Nephron progenitor cell (in vitro differentiated cells): Measurements from ENCODE around the gene SHMT2.
A peak's percentile ranks its signal among the peaks of the same experiment; 100 is the strongest.

Experiments
- DNase-seq: peaks from one replicate; pipeline ENCODE4 v3.0.0; 2021
- H3K27ac Mint-ChIP-seq: 2 replicates; pipeline ENCODE4 v1.8.0; 2021; ENCODE audit warnings: mild to moderate bottlenecking, moderate library complexity, mixed read lengths
- H3K27me3 Mint-ChIP-seq: 2 replicates; pipeline ENCODE4 v1.8.0; 2021; ENCODE audit warnings: mild to moderate bottlenecking, low read depth, mixed read lengths; ENCODE audit not compliant: poor library complexity
- H3K36me3 Mint-ChIP-seq: 2 replicates; pipeline ENCODE4 v1.8.0; 2021; ENCODE audit warnings: low read depth, mixed read lengths
- H3K4me1 Mint-ChIP-seq: 2 replicates; pipeline ENCODE4 v1.8.0; 2021; ENCODE audit warnings: mixed read lengths
- H3K4me3 Mint-ChIP-seq: 2 replicates; pipeline ENCODE4 v1.8.0; 2021; ENCODE audit warnings: mild to moderate bottlenecking, moderate library complexity, mixed read lengths
- H3K9me3 Mint-ChIP-seq: 2 replicates; pipeline ENCODE4 v1.8.0; 2021; ENCODE audit warnings: mild to moderate bottlenecking, moderate library complexity, mixed read lengths
- CTCF ChIP-seq: fragments of 200-600 bp; sonication (generic); IDR thresholded peaks from 2 replicates; pipeline ENCODE4 v1.5.0; 2021; ENCODE audit warnings: antibody characterized with exemption

Gene SHMT2

GRCh38 chr12:57213058-57213715 lies 16.3 kb upstream of the SHMT2 start:
- Mint-ChIP-seq H3K27me3 (peaks cover 43% of the 10 kb centered on the region), H3K9me3 (no peaks in the 10 kb centered on the region), H3K4me3 (peak overlapping the region; percentile 48), H3K27ac (no peak overlapping the region), H3K36me3 (peaks cover 7% of the 10 kb centered on the region), H3K4me1 (peaks cover 40% of the 10 kb centered on the region)
- peak; percentile 95 for TF ChIP-seq CTCF
- peak; percentile 91 for DNase-seq

GRCh38 chr12:57213763-57214397 lies 15.6 kb upstream of the SHMT2 start:
- Mint-ChIP-seq H3K36me3 (peaks cover 7% of the 10 kb centered on the region), H3K4me3 (peak overlapping the region; percentile 58), H3K27ac (no peak overlapping the region), H3K4me1 (peaks cover 47% of the 10 kb centered on the region), H3K27me3 (peaks cover 50% of the 10 kb centered on the region), H3K9me3 (no peaks in the 10 kb centered on the region)
- no peak for TF ChIP-seq CTCF
- DNase-seq, result no peak

- no peaks in the 10 kb centered on the region for H3K9me3 Mint-ChIP-seq
- peak overlapping the region; percentile 58 for H3K4me3 Mint-ChIP-seq
- H3K36me3 Mint-ChIP-seq, result peaks cover 4% of the 10 kb centered on the region
- H3K27ac Mint-ChIP-seq, result no peak overlapping the region
- TF ChIP-seq CTCF, result peak; percentile 64
- H3K4me1 Mint-ChIP-seq, result peaks cover 52% of the 10 kb centered on the region
- DNase-seq, result peak; percentile 81
- H3K27me3 Mint-ChIP-seq, result peaks cover 55% of the 10 kb centered on the region
These were observed 15.1 kb upstream of the SHMT2 start for GRCh38 chr12:57214398-57214781.

- H3K9me3 Mint-ChIP-seq, result no peaks in the 10 kb centered on the region
- H3K27me3 Mint-ChIP-seq, result peaks cover 61% of the 10 kb centered on the region
- peaks cover 58% of the 10 kb centered on the region for H3K4me1 Mint-ChIP-seq
- H3K36me3 Mint-ChIP-seq, result no peaks in the 10 kb centered on the region
- no peak for DNase-seq
- TF ChIP-seq CTCF, result no peak
- H3K27ac Mint-ChIP-seq, result no peak overlapping the region
- peak overlapping the region; percentile 77 for H3K4me3 Mint-ChIP-seq
These were observed 14.4 kb upstream of the SHMT2 start for GRCh38 chr12:57215065-57215464.

GRCh38 chr12:57215668-57216013 lies 13.9 kb upstream of the SHMT2 start:
- peak overlapping the region; percentile 77 for H3K4me3 Mint-ChIP-seq
- H3K9me3 Mint-ChIP-seq, result no peaks in the 10 kb centered on the region
- no peaks in the 10 kb centered on the region for H3K36me3 Mint-ChIP-seq
- no peak for TF ChIP-seq CTCF
- H3K27me3 Mint-ChIP-seq, result peaks cover 65% of the 10 kb centered on the region
- no peak overlapping the region for H3K27ac Mint-ChIP-seq
- H3K4me1 Mint-ChIP-seq, result peaks cover 62% of the 10 kb centered on the region
- no peak for DNase-seq
